ENCODE measurements around the gene HSPA2. TPM values are rescaled to one million over a fixed set of nuclear protein-coding genes. Genes with fewer than 3 reads are reported as not detected.
"Not testable (repeated sequence)": the region's sequence is repeated elsewhere in the genome, so short reads cannot be mapped to it uniquely, and the experiment has no call there.

HSPA2 gene
- total RNA-seq, 4 donors from 2014 or later: 196 to 334 (median 265) TPM

- no peaks in the 10 kb centered on the region for H3K36me3 ChIP-seq
Measured at GRCh38 chr14:64554556-64554955, 14.0 kb downstream of the HSPA2 start.

GRCh38 chr14:64556526-64556925 is 16.0 kb downstream of the HSPA2 start:
- TF ChIP-seq CTCF (IDR thresholded peaks at IDR 0.05) (no peak), POLR2AphosphoS5 (IDR thresholded peaks at IDR 0.05) (no peak), EP300 (IDR thresholded peaks at IDR 0.05) (no peak), POLR2A (IDR thresholded peaks at IDR 0.05; ENCODE audit: low read depth) (no peak)
- Histone ChIP-seq H3K36me3 (no peaks in the 10 kb centered on the region), H3K27me3 (no peaks in the 10 kb centered on the region), H3K27ac (replicated peaks in 1 of 4) (no peak overlapping the region), H3K9me3 (no peaks in the 10 kb centered on the region), H3K4me3 (no peak overlapping the region), H3K4me1 (no peaks in the 10 kb centered on the region)
- no peak for DNase-seq (ENCODE audit: extremely low spot score)
- WGBS: 100% methylated on average over 5 of the region's 5 CpGs
- intact Hi-C loops (cut with DNase I): no loop called here

More at GRCh38 chr14:64554556-64554955, 14.0 kb downstream of the HSPA2 start:
- Histone ChIP-seq H3K27ac (replicated peaks in 1 of 4) (no peak overlapping the region), H3K4me3 (no peak overlapping the region), H3K4me1 (peaks cover 8 to 9% (median 8%) of the 10 kb centered on the region in 4 donors), H3K9me3 (no peaks in the 10 kb centered on the region), H3K27me3 (peaks cover 0 to 4% (median 0%) of the 10 kb centered on the region in 4 donors)
- 72% methylated on average over 4 of the region's 4 CpGs for WGBS
- intact Hi-C loops (cut with DNase I): no loop called here
- TF ChIP-seq POLR2AphosphoS5 (IDR thresholded peaks at IDR 0.05): no peak
- no peak for TF ChIP-seq POLR2A (IDR thresholded peaks at IDR 0.05; ENCODE audit: low read depth)
- DNase-seq (ENCODE audit: extremely low spot score): no peak

- H3K4me1 ChIP-seq; H3K9me3 ChIP-seq; DNase-seq (ENCODE audit: extremely low spot score); H3K27me3 ChIP-seq; intact Hi-C loops (cut with DNase I); H3K4me3 ChIP-seq; H3K36me3 ChIP-seq; H3K27ac ChIP-seq (replicated peaks in 1 of 4): not testable (repeated sequence)
- 86% methylated on average over 2 of the region's 2 CpGs for WGBS
Measured at GRCh38 chr14:64558216-64558615, 17.7 kb downstream of the HSPA2 start.

- DNase-seq (ENCODE audit: extremely low spot score): peak; percentile 37
- Histone ChIP-seq H3K9me3 (no peaks in the 10 kb centered on the region), H3K36me3 (no peaks in the 10 kb centered on the region), H3K27me3 (no peaks in the 10 kb centered on the region), H3K4me1 (peaks cover 3 to 14% (median 11%) of the 10 kb centered on the region in 4 donors), H3K4me3 (no peak overlapping the region), H3K27ac (replicated peaks in 1 of 4) (no peak overlapping the region)
- 79% methylated on average over 2 of the region's 2 CpGs for WGBS
- intact Hi-C loops (cut with DNase I): no loop called here
- no peak for TF ChIP-seq CTCF (IDR thresholded peaks at IDR 0.05)
Measured at GRCh38 chr14:64561631-64562030, 21.1 kb downstream of the HSPA2 start.

GRCh38 chr14:64562436-64562835 is 21.9 kb downstream of the HSPA2 start:
- Histone ChIP-seq H3K36me3 (no peaks in the 10 kb centered on the region), H3K27ac (replicated peaks in 1 of 4) (no peak overlapping the region), H3K4me3 (no peak overlapping the region), H3K27me3 (no peaks in the 10 kb centered on the region), H3K9me3 (no peaks in the 10 kb centered on the region), H3K4me1 (peaks cover 7 to 22% (median 19%) of the 10 kb centered on the region in 4 donors)
- peak; percentile 14 for DNase-seq (ENCODE audit: extremely low spot score)
- intact Hi-C loops (cut with DNase I): no loop called here
- no peak for TF ChIP-seq POLR2AphosphoS5 (IDR thresholded peaks at IDR 0.05)
- TF ChIP-seq CTCF (IDR thresholded peaks at IDR 0.05): no peak
- TF ChIP-seq EP300 (IDR thresholded peaks at IDR 0.05): no peak
- TF ChIP-seq POLR2A (IDR thresholded peaks at IDR 0.05; ENCODE audit: low read depth): no peak

GRCh38 chr14:64563696-64564095 is 23.2 kb downstream of the HSPA2 start:
- DNase-seq (ENCODE audit: extremely low spot score): no peak
- Histone ChIP-seq H3K4me3 (no peak overlapping the region), H3K27ac (replicated peaks in 1 of 4) (peak overlapping the region in 1 of 4 donors; percentile 12), H3K4me1 (peaks cover 11 to 35% (median 30%) of the 10 kb centered on the region in 4 donors), H3K9me3 (no peaks in the 10 kb centered on the region), H3K27me3 (no peaks in the 10 kb centered on the region), H3K36me3 (no peaks in the 10 kb centered on the region)
- 84% methylated on average over 6 of the region's 6 CpGs for WGBS
- TF ChIP-seq EP300 (IDR thresholded peaks at IDR 0.05) (no peak), POLR2A (IDR thresholded peaks at IDR 0.05; ENCODE audit: low read depth) (no peak), CTCF (IDR thresholded peaks at IDR 0.05) (no peak), POLR2AphosphoS5 (IDR thresholded peaks at IDR 0.05) (no peak)
- intact Hi-C loops (cut with DNase I): no loop called here
